Upper lobe of left lung (tissue), 4 donors: Measurements from ENCODE around the gene KRTAP10-11.

Source experiments
- CTCF ChIP-seq, 6 experiments: fragments of 450-650 bp in 4 of 6; fragments of 200-600 bp in 2 of 6; sonication (generic) in 2 of 6; IDR thresholded peaks; one replicate each; pipeline ENCODE4 v1.5.1; 2016 to 2019; ENCODE audit warnings: antibody characterized with exemption in 6 of 6
- POLR2AphosphoS5 ChIP-seq, 2 donors: sonication (generic); formaldehyde crosslinking; IDR thresholded peaks; one replicate each; pipeline ENCODE4 v1.5.1; 2017; ENCODE audit warnings: antibody characterized with exemption in 2 of 2

DNA sequence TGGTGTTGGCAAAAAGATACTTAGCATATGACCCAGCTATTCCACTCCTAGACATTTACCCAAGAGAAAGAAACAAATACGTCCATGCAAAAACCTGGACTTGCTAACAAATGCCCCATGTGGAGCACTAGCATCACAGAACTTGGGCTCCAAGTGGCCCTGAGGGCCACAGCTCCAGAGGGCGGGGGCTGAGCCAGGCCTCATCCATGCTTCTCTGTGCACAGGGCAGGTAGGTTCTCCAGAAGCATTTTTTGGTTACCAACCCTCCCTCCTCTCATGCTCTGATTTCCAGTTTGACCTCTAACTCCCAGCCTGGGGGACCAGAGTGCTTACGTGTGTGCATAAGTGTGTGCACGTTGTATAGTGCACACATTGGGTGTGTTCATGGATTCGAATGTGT is 18.5 kb downstream of the KRTAP10-11 start:
- no peak for TF ChIP-seq CTCF (IDR thresholded peaks at IDR 0.05)
- TF ChIP-seq POLR2AphosphoS5 (IDR thresholded peaks at IDR 0.05), result no peak
